Immature natural killer cell (primary cell): ENCODE results near the gene GLRX2. TPM values are rescaled to one million over a fixed set of nuclear protein-coding genes. Genes with fewer than 3 reads are reported as not detected.
A peak's percentile ranks its signal among the peaks of the same experiment; 100 is the strongest.
"Not testable (repeated sequence)": the region's sequence is repeated elsewhere in the genome, so short reads cannot be mapped to it uniquely, and the experiment has no call there.

ENCODE experiments used
- DNase-seq, 3 donors: peaks; one replicate each; pipeline ENCODE4 v3.0.0; 2022; ENCODE audit warnings: mixed read lengths in 1 of 3
- H3K27ac Mint-ChIP-seq, 6 donors: one replicate each; pipeline ENCODE4 v1.8.0; 2020; ENCODE audit warnings: mixed read lengths in 6 of 6, mild to moderate bottlenecking in 5 of 6, inconsistent platforms in 4 of 6, moderate library complexity in 3 of 6
- H3K27me3 Mint-ChIP-seq, 3 donors: one replicate each; pipeline ENCODE4 v1.8.0; 2020 to 2021; ENCODE audit warnings: low read depth in 3 of 3, mild to moderate bottlenecking in 3 of 3, mixed read lengths in 3 of 3, moderate library complexity in 3 of 3, inconsistent platforms in 1 of 3
- H3K36me3 Mint-ChIP-seq, 3 donors: one replicate each; pipeline ENCODE4 v1.8.0; 2020; ENCODE audit warnings: mixed read lengths in 3 of 3, inconsistent platforms in 2 of 3, mild to moderate bottlenecking in 2 of 3
- H3K4me1 Mint-ChIP-seq, 2 donors: one replicate each; pipeline ENCODE4 v1.8.0; 2020; ENCODE audit warnings: inconsistent platforms in 2 of 2, mild to moderate bottlenecking in 2 of 2, mixed read lengths in 2 of 2, moderate library complexity in 1 of 2
- H3K4me3 Mint-ChIP-seq, 5 donors: one replicate each; pipeline ENCODE4 v1.8.0; 2020; ENCODE audit warnings: mild to moderate bottlenecking in 5 of 5, mixed read lengths in 5 of 5, inconsistent platforms in 3 of 5, moderate library complexity in 3 of 5
- H3K9me3 Mint-ChIP-seq, 6 donors: one replicate each; pipeline ENCODE4 v1.8.0; 2020; ENCODE audit warnings: mild to moderate bottlenecking in 6 of 6, mixed read lengths in 6 of 6, inconsistent platforms in 4 of 6, moderate library complexity in 3 of 6
- polyA plus RNA-seq, 3 donors: library from polyadenylated mRNA; unstranded; fragments of 300-500 nt; fragmentation: Illumina TruSeq; gene quantifications; one replicate each; pipeline ENCODE4 v1.2.3, GENCODE V29; 2021

The GLRX2 gene
- polyA plus RNA-seq, 3 donors from 2014 or later: 12.6 to 21.2 (median 17.5) TPM

GRCh38 chr1:193069748-193070385 is 35.3 kb downstream of the GLRX2 start:
- Mint-ChIP-seq H3K27me3 (peaks cover 0 to 2% (median 0%) of the 10 kb centered on the region in 3 donors), H3K4me1 (peaks cover 50 to 79% of the 10 kb centered on the region in 2 donors), H3K9me3 (no peaks in the 10 kb centered on the region), H3K4me3 (peak overlapping the region; percentile 54 to 86 (median 73)), H3K27ac (peak overlapping the region; percentile 88 to 96 (median 92)), H3K36me3 (peaks cover 0 to 3% (median 0%) of the 10 kb centered on the region in 3 donors)
- DNase-seq: peak; percentile 8 to 25 (median 22)

- Mint-ChIP-seq H3K4me3 (no peak overlapping the region), H3K36me3 (peaks cover 0 to 7% (median 3%) of the 10 kb centered on the region in 3 donors), H3K27me3 (peaks cover 0 to 2% (median 0%) of the 10 kb centered on the region in 3 donors), H3K27ac (peak overlapping the region; percentile 26 to 89 (median 52)), H3K4me1 (peaks cover 61 to 89% of the 10 kb centered on the region in 2 donors), H3K9me3 (no peaks in the 10 kb centered on the region)
- no peak for DNase-seq
These were observed 37.2 kb downstream of the GLRX2 start for GRCh38 chr1:193068013-193068412.

GRCh38 chr1:193066606-193067005 is 38.6 kb downstream of the GLRX2 start:
- H3K4me3 Mint-ChIP-seq: no peak overlapping the region
- H3K9me3 Mint-ChIP-seq: no peaks in the 10 kb centered on the region
- peak overlapping the region in 5 of 6 donors; percentile 14 to 49 (median 31) for H3K27ac Mint-ChIP-seq
- peaks cover 0 to 9% (median 3%) of the 10 kb centered on the region in 3 donors for H3K36me3 Mint-ChIP-seq
- no peak for DNase-seq
- H3K27me3 Mint-ChIP-seq: peaks cover 0 to 2% (median 0%) of the 10 kb centered on the region in 3 donors
- H3K4me1 Mint-ChIP-seq: peaks cover 57 to 90% of the 10 kb centered on the region in 2 donors

GRCh38 chr1:193065954-193066353 is 39.3 kb downstream of the GLRX2 start:
- peaks cover 57 to 90% of the 10 kb centered on the region in 2 donors for H3K4me1 Mint-ChIP-seq
- DNase-seq: no peak
- H3K9me3 Mint-ChIP-seq: no peaks in the 10 kb centered on the region
- H3K4me3 Mint-ChIP-seq: peak overlapping the region in 1 of 5 donors; percentile 7
- peaks cover 0 to 2% (median 0%) of the 10 kb centered on the region in 3 donors for H3K27me3 Mint-ChIP-seq
- H3K27ac Mint-ChIP-seq: peak overlapping the region in 5 of 6 donors; percentile 1 to 49 (median 31)
- H3K36me3 Mint-ChIP-seq: peaks cover 0 to 9% (median 3%) of the 10 kb centered on the region in 3 donors

GRCh38 chr1:193062698-193063463 is 42.3 kb downstream of the GLRX2 start:
- H3K27ac Mint-ChIP-seq: peak overlapping the region in 3 of 6 donors; percentile 21 to 62 (median 50)
- H3K9me3 Mint-ChIP-seq: no peaks in the 10 kb centered on the region

GRCh38 chr1:193060938-193061337 is 44.3 kb downstream of the GLRX2 start:
- no peak for DNase-seq
- Mint-ChIP-seq H3K27ac (peak overlapping the region; percentile 55 to 100 (median 96)), H3K4me3 (peak overlapping the region; percentile 89 to 100 (median 95))

More at GRCh38 chr1:193062698-193063463, 42.3 kb downstream of the GLRX2 start:
- peaks cover 0 to 9% (median 3%) of the 10 kb centered on the region in 3 donors for H3K36me3 Mint-ChIP-seq
- DNase-seq: no peak
- H3K27me3 Mint-ChIP-seq: peaks cover 7 to 22% (median 12%) of the 10 kb centered on the region in 3 donors
- H3K4me1 Mint-ChIP-seq: peaks cover 58 to 79% of the 10 kb centered on the region in 2 donors
- peak overlapping the region in 2 of 5 donors; percentile 8 to 16 for H3K4me3 Mint-ChIP-seq

GRCh38 chr1:193060406-193060805 is 44.8 kb downstream of the GLRX2 start:
- Mint-ChIP-seq H3K27ac (peak overlapping the region; percentile 95 to 100 (median 98)), H3K36me3 (peaks cover 0 to 9% (median 3%) of the 10 kb centered on the region in 3 donors), H3K27me3 (peaks cover 8 to 20% (median 12%) of the 10 kb centered on the region in 3 donors), H3K4me1 (peaks cover 58 to 77% of the 10 kb centered on the region in 2 donors), H3K9me3 (no peaks in the 10 kb centered on the region), H3K4me3 (peak overlapping the region; percentile 89 to 100 (median 95))
- no peak for DNase-seq

More at GRCh38 chr1:193060938-193061337, 44.3 kb downstream of the GLRX2 start:
- Mint-ChIP-seq H3K36me3 (peaks cover 0 to 9% (median 3%) of the 10 kb centered on the region in 3 donors), H3K9me3 (no peaks in the 10 kb centered on the region), H3K4me1 (peaks cover 64 to 81% of the 10 kb centered on the region in 2 donors), H3K27me3 (peaks cover 8 to 20% (median 12%) of the 10 kb centered on the region in 3 donors)

- H3K4me1 Mint-ChIP-seq: peaks cover 56 to 77% of the 10 kb centered on the region in 2 donors
- DNase-seq: no peak
- H3K36me3 Mint-ChIP-seq: peaks cover 0 to 9% (median 3%) of the 10 kb centered on the region in 3 donors
- H3K4me3 Mint-ChIP-seq: peak overlapping the region; percentile 89 to 100 (median 95)
- H3K9me3 Mint-ChIP-seq: no peaks in the 10 kb centered on the region
- H3K27me3 Mint-ChIP-seq: peaks cover 8 to 20% (median 12%) of the 10 kb centered on the region in 3 donors
- peak overlapping the region; percentile 95 to 100 (median 98) for H3K27ac Mint-ChIP-seq
These were observed 45.2 kb downstream of the GLRX2 start for GRCh38 chr1:193060115-193060403.

- peak; percentile 95 to 96 (median 95) for DNase-seq
- Mint-ChIP-seq H3K4me3 (peak within 1 kb of the TSS; percentile 89 to 100 (median 95)), H3K27me3 (peaks cover 8 to 20% (median 12%) of the 10 kb centered on the region in 3 donors), H3K27ac (peak within 1 kb of the TSS; percentile 95 to 100 (median 98)), H3K4me1 (peaks cover 57 to 77% of the 10 kb centered on the region in 2 donors), H3K36me3 (peaks cover 0 to 9% (median 3%) of the 10 kb centered on the region in 3 donors), H3K9me3 (no peaks in the 10 kb centered on the region)
These were observed 45.7 kb downstream of the GLRX2 start, which contains the start of the genes RO60 and UCHL5 for GRCh38 chr1:193059282-193060114. TSS of gene RO60 (plus strand) at chr1:193059612. CDS start at chr1:193069055, 9,443 bp downstream. TSS of gene UCHL5 (minus strand) at chr1:193059360. CDS start at chr1:193059260, 100 bp downstream.

- peaks cover 8 to 20% (median 12%) of the 10 kb centered on the region in 3 donors for H3K27me3 Mint-ChIP-seq
- H3K4me3 Mint-ChIP-seq: peak overlapping the region; percentile 89 to 100 (median 95)
- peaks cover 0 to 9% (median 3%) of the 10 kb centered on the region in 3 donors for H3K36me3 Mint-ChIP-seq
- peak; percentile 79 to 86 (median 85) for DNase-seq
- peaks cover 56 to 79% of the 10 kb centered on the region in 2 donors for H3K4me1 Mint-ChIP-seq
- peak overlapping the region; percentile 95 to 100 (median 98) for H3K27ac Mint-ChIP-seq
- no peaks in the 10 kb centered on the region for H3K9me3 Mint-ChIP-seq
These were observed 46.5 kb downstream of the GLRX2 start for GRCh38 chr1:193058529-193059281.

- no peak for DNase-seq
- Mint-ChIP-seq H3K4me3 (no peak overlapping the region), H3K36me3 (peaks cover 0 to 5% (median 4%) of the 10 kb centered on the region in 3 donors), H3K4me1 (peaks cover 41 to 67% of the 10 kb centered on the region in 2 donors), H3K27me3 (peaks cover 7 to 12% (median 9%) of the 10 kb centered on the region in 3 donors), H3K9me3 (no peaks in the 10 kb centered on the region), H3K27ac (peak overlapping the region; percentile 24 to 72 (median 48))
These were observed 51.0 kb downstream of the GLRX2 start for GRCh38 chr1:193054169-193054675.

GRCh38 chr1:193048913-193049312 is 56.3 kb downstream of the GLRX2 start:
- not testable (repeated sequence) for H3K4me3 Mint-ChIP-seq, H3K27me3 Mint-ChIP-seq, H3K9me3 Mint-ChIP-seq, DNase-seq, H3K27ac Mint-ChIP-seq
- peaks cover 0 to 23% (median 12%) of the 10 kb centered on the region in 3 donors for H3K36me3 Mint-ChIP-seq
- H3K4me1 Mint-ChIP-seq: peaks cover 12 to 48% of the 10 kb centered on the region in 2 donors
